CD4-positive, alpha-beta T cell treated with Interleukin-21 for 1 hour (primary cell): Measurements from ENCODE around the gene TTL.
"Not testable (repeated sequence)": the region's sequence is repeated elsewhere in the genome, so short reads cannot be mapped to it uniquely, and the experiment has no call there.

ENCODE experiments used
- DNase-seq: peaks from one replicate; pipeline ENCODE4 v3.0.0-alpha.2; 2020

Gene TTL

DNA sequence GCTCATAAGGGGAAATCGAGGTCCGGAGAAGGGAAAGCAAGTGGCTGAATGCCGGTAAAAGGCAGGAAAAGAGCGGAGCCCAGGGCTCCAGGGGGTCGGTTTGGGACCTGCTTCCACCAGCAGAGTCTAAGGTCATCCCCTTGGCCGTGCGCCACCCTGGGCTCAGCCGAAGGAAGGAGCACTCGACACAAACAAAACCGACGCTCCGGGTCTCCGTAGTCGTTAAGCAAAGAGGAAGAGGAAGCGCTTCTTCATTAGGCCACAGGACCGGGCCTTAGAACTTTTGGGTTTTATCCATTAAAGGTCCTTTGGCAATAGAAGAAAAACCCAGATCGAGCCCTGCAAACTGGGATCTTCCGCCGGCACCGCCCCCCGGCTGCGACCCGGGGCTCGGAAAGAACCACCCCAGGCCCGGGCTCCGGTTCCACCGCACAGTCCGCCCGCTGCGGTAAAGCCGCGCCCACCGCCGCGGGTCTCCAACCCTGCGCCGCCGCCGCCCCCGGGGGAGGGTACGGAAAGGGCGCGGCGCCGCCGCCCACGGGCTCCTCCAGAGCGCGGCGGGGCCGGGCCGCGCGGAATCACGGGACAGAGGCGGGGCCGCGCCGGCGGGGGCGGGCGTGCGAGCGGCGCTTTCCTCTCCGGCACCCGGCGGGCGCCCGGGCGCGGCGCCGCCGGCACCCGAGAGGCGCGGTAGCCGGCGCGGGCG is at the start of gene TTL:
TTL (plus strand) TSS at position 629 of the 706 bp plus-strand sequence. CDS start 189 bp downstream, outside the sequence.
- DNase-seq, result peak; percentile 81

DNA sequence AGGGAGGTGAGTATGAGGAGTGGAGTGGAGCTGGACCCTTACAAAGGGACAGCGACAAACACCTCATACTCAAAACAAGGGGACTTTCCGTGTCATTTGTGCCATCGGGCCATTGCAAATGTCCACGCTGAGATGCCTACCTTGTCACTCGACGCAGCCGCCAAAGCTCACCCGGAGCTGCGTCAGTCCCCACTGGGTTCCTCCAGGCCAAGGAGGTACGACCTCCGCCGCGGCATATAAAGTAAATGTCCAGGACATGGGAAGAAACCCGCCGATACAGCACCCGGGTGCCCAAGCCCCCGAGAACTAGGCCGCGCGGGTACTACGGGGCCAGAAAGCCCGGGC is 49.6 kb upstream of the TTL start:
- peak; percentile 4 for DNase-seq

DNA sequence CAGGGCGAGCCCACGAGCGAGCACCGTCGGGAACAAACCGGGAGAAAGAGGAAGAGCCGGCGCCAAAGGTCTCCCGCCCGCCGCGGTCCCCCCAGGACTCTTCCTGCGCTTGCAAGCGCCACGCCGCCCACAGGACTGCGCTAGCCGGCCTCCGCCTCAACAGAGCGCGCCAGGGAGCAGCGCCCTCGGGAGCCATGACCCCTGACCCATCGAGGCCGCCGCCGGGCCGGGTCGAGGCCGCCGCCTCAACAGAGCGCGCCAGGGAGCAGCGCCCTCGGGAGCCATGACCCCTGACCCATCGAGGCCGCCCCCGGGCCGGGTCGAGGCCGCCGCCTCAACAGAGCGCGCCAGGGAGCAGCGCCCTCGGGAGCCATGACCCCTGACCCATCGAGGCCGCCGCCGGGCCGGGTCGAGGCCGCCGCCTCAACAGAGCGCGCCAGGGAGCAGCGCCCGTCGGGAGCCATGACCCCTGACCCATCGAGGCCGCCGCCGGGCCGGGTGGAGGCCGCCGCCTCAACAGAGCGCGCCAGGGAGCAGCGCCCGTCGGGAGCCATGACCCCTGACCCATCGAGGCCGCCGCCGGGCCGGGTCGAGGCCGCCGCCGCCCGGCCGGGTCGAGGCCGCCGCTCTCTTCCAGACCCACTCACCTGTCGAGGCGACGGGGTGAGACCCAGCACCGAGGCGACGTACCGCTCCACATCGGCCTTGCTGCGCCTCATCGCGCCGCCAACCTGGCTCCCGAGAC is 49.0 kb upstream of the TTL start:
- DNase-seq, result peak; percentile 40

DNA sequence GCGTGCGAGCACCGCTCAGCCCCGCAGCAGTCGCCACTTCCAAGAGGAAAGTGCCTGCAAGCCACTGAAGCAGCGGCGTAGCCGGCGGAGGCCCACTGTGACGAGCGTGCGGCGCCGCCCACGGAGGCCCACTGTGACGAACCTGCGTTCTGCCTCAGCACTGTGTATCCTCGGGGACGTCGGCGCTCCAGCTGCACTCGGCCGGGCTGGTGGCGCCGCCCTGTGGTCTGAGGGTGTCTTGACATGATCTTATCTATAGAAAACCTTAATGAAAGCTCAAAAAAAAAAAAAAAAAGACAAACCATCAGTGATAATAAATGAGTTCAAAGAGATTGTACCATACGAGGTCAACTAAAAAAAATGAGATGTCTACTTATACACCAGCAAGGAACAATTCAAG is 48.5 kb upstream of the TTL start, which contains the start of gene RGPD8:
RGPD8 (minus strand) TSS at position 166 of the 400 bp plus-strand sequence. CDS start 192 bp downstream, outside the sequence.
- peak; percentile 93 for DNase-seq

DNA sequence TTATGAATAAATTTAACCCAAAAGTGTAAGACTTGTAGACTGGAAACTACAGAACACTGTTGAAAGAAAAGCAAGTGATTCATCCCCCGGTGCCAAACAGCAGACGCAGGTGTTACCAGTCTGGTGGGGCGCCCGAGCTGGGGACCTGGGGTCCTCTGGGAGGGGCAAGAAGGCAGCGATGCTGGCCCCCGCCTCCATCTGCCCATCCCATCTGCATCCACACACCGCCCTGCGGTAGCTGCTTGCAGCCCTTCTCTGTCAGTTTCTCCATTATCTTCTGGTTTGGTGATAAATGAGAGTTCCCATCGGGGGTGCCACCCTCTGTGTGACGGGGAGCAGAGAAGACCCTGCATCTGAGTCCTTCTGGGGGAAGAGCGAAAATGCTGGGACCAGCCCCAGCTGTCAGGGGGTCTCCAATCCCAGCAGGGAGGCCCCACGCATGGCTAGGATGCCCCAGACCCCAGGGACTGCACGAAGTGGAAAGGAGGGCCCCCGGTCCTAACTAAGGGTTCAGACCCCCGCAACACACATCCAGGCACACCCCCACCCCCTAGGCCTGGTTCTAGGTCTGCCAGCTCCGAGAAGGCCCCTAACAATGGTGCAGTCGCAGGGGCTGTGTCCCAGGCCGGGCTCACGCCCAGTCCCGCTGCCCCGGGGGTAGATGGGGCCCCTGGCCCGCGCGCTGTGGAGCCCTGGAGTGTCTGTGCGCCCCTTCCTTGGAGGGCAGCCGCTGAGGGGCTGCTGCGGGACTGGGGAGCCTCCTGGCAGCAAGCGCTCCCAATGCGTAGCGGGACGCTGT is 47.8 kb upstream of the TTL start:
- no peak for DNase-seq

- not testable (repeated sequence) for DNase-seq
Measured at GRCh38 chr2:112434890-112435715, 46.9 kb upstream of the TTL start.

- DNase-seq, result not testable (repeated sequence)
Measured at GRCh38 chr2:112435716-112436431, 46.1 kb upstream of the TTL start.

GRCh38 chr2:112436993-112437392 is 45.0 kb upstream of the TTL start:
- DNase-seq, result not testable (repeated sequence)

GRCh38 chr2:112437405-112437831 is 44.5 kb upstream of the TTL start:
- DNase-seq, result not testable (repeated sequence)

DNA sequence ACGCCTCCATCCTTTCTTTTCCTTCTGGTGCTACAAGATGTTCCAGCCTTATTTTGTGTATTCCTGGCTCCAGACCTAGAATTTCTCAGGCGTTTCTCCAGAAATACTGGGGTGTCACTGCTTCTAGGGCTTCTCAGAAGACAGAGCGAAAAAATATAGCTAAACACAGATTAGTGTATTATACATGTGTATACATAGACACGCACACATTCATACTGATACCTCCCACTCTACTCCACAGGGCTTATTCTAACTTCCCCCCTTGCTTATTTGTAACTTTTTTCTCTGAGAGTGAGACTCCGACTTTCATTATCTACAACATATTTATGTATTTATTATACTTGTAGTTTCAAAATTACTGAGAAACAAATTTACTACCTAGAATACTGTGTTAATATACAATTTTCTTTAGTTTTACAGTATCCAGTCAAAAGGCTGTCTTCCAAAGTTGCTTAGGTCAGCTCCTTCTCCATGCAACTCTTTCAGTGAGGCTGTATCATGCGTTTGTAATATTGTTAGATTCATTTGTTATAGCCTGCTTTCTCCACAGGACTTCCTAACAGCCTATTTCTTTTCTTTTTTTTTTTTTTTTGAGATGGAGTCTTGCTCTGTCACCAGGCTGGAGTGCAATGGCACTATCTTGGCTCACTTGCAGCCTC is 43.2 kb upstream of the TTL start:
- not testable (repeated sequence) for DNase-seq

DNA sequence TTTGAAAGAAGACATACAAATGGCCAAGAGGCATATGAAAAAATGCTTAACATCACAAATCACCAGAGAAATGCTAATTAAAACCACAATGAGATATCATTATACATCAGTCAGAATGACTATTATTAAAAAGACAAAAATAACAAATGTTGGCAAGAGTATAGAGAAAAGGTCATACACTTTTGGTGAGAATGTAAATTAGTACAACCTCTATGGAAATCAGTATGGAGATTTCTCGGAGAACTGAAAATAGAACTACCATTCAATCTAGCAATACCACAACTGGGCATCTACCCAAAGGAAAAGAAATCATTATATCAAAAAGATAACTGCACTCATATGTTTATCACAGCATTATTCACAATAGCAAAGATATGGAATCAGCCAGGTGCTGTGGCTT is 37.7 kb upstream of the TTL start:
- not testable (repeated sequence) for DNase-seq

DNA sequence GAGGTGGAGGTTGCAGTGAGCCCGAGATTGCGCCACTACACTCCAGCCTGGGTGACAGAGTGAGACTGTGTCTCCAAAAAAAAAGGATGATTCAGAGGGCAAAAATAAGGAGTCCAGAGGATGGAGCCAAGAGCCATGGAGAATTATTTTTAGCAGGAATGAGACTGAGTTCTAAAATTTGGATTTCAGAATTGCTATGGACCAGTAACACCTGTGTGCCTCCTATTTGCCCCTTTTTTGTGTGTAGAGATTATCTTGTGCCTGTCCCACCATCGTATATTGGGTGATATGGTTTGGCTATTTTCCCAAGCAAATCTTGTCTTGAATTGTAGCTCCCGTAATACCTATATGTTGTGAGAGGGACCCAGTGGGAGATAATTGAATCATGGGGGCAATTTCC is 32.1 kb upstream of the TTL start:
- DNase-seq, result no peak

- no peak for DNase-seq
Measured at GRCh38 chr2:112451317-112451716, 30.6 kb upstream of the TTL start.

DNA sequence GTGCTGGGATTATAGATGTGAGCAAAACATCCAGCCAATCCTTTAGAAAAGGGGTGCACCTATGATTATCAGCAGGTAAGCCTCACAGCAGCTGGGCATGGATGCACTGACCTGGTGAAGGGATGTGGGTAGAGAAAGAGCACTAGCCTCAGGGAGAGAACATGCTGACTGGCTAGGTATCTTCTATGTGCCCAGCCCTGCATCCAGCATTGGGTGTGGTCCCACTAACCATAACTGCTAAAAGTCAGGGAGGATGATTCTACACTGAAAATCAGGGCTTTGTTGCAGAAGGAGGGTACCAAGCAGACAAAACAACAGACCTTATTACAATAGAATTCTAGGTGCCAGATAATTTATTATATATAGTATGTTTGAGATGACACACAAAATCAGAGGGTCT is 27.4 kb upstream of the TTL start:
- no peak for DNase-seq

- no peak for DNase-seq
Measured at GRCh38 chr2:112459372-112459771, 22.6 kb upstream of the TTL start.

DNA sequence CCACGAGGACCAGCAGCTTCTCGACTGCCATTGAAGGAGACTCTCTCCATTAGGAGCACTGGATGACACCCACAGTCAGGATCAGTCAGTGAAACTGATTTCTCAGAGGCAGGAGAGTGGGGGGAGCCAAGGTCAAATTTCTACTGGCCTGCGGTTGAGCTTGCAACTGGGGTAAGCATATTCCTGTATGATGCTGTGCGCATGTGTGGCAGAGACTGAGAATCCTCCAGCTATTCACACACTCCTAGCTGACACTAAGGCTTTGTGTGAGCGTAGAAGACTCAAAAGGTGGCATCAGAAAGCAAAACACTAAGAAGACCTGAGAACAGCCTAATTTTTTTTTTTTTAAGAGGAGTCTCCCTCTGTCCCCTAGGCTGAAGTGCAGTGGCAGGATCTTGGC is 19.8 kb upstream of the TTL start:
- DNase-seq, result no peak

GRCh38 chr2:112463256-112463655 is 18.7 kb upstream of the TTL start:
- no peak for DNase-seq

- DNase-seq, result no peak
Measured at GRCh38 chr2:112465382-112465781, 16.6 kb upstream of the TTL start.

DNA sequence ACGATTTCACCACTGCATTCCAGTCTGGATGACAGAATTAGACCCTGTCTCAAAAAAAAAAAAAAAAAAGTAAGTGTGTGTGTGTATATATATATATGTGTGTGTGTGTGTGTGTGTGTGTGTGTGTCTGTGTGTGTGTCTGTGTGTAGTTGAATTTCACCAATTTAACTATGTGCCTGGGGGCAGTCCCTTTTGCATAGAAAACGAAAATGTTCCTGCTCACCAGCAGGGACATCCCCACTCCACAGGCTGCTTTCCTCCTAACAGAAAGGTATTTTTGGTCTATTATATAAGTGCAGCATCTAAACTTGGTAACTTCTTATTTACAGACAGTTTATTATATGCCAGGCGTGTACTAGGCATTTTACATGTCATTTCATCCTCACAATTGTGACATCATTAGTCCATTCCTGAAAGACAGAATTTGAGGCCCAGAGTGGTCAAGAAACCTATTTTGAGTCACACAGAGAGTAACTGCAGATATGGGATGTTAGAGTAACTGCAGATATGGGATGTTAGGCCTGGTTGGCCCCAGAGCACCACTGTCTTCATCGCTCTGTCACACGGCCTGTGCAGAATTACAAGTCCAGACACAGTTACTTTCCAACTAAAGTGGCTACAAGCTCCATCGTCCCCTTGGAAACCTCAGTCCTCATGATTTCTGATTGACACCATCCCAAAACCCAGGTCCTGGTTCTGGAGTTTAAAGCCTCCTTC is 9.3 kb upstream of the TTL start:
- no peak for DNase-seq

DNA sequence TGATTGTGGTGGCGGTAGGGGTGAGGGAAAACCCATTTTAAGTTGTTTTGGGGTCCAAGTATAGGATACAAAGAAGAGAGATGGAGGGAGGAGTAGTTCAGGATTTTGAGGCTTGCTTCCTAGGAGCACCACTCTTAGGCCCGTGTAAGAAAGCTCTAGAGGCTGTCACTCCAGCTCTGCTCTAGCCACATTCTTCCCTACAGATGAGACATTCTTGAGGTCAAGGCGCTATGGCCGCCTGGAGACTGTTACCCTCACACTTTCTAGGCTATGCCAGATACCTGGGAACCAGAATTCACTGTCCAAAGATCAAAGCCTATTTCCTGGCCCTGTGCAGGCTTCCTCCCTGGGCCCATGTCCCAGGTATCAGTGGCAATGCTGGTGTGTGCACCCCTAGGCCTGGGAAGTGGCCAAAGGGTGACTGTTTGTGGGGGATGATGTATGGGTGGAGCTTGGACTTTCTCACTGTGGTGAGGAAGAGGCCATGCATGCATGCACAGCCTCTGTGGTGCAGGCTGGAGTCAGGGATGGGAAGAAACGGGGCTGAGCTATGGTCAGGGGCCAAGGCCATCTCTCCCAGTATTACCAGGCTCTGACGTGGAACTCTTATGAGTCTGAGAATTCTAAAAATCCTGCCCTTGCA is 7.0 kb upstream of the TTL start:
- no peak for DNase-seq
